Nephron (organoid): ENCODE data around the gene FGFBP3.

Experiments used
- H3K27ac Mint-ChIP-seq, 3 experiments: 2 replicates each; pipeline ENCODE4 v1.8.0; 2020; ENCODE audit warnings: mixed read lengths in 3 of 3, mild to moderate bottlenecking in 2 of 3, moderate library complexity in 1 of 3
- H3K27me3 Mint-ChIP-seq: 2 replicates; pipeline ENCODE4 v1.8.0; 2021; ENCODE audit warnings: low read depth, mild to moderate bottlenecking, moderate library complexity, mixed read lengths
- H3K36me3 Mint-ChIP-seq: 2 replicates; pipeline ENCODE4 v1.8.0; 2020; ENCODE audit warnings: low read depth, mixed read lengths
- H3K4me1 Mint-ChIP-seq: 2 replicates; pipeline ENCODE4 v1.8.0; 2020; ENCODE audit warnings: mixed read lengths
- H3K4me3 Mint-ChIP-seq, 3 experiments: 2 replicates each; pipeline ENCODE4 v1.8.0; 2020; ENCODE audit warnings: mild to moderate bottlenecking in 3 of 3, mixed read lengths in 3 of 3, moderate library complexity in 2 of 3
- H3K9me3 Mint-ChIP-seq: 2 replicates; pipeline ENCODE4 v1.8.0; 2020; ENCODE audit warnings: mixed read lengths
- TF ChIP-seq, protein P1 (sequence below), 3 experiments: fragments of 200-600 bp; sonication (generic); IDR thresholded peaks; one replicate each; pipeline ENCODE4 v1.5.0; 2021; ENCODE audit warnings: antibody characterized with exemption in 3 of 3; ENCODE audit not compliant: unreplicated experiment in 3 of 3

The FGFBP3 gene

DNA sequence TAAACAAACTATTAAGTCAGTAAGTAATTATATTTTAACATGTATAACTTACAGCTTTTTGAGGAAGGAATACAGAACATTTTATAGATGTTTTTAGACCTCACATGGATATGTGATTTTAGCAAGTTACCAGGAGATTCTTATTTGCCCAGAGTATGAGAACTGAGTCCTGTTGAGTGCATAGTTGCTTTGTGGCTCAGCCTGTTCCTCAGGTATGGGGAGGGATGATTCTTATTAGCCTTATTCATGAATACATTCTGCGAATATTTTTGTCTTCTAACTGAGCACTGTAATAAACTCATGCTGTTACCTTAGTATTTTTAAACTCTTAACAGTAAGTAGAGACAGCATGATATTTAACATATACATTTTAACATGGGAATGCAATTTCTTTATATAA, 32.1 kb upstream of the FGFBP3 start:
- Mint-ChIP-seq H3K27ac (no peak overlapping the region), H3K9me3 (no peaks in the 10 kb centered on the region), H3K4me1 (no peaks in the 10 kb centered on the region), H3K27me3 (no peaks in the 10 kb centered on the region), H3K36me3 (peaks cover 55% of the 10 kb centered on the region), H3K4me3 (no peak overlapping the region)
- TF ChIP-seq, protein P1, sequence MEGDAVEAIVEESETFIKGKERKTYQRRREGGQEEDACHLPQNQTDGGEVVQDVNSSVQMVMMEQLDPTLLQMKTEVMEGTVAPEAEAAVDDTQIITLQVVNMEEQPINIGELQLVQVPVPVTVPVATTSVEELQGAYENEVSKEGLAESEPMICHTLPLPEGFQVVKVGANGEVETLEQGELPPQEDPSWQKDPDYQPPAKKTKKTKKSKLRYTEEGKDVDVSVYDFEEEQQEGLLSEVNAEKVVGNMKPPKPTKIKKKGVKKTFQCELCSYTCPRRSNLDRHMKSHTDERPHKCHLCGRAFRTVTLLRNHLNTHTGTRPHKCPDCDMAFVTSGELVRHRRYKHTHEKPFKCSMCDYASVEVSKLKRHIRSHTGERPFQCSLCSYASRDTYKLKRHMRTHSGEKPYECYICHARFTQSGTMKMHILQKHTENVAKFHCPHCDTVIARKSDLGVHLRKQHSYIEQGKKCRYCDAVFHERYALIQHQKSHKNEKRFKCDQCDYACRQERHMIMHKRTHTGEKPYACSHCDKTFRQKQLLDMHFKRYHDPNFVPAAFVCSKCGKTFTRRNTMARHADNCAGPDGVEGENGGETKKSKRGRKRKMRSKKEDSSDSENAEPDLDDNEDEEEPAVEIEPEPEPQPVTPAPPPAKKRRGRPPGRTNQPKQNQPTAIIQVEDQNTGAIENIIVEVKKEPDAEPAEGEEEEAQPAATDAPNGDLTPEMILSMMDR (IDR thresholded peaks at IDR 0.05; ENCODE audit: unreplicated experiment in 3 of 3), result no peak

DNA sequence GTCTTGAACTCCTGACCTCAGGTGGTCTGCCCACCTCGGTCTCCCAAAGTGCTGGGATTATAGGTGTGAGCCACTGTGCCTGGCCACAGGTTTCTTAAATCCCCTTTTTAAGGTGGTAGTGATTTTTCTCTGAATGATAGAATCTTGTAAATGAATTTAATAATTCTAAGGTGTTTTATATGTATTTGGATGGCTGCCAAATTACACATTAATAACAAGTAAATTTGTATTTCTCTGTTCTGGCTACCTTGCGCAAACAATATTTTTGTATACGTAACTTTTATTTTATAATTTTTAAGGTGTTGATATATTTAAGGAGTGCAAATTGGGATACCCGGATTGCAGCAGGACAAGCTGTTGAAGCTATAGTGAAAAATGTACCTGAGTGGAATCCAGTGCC, 30.4 kb upstream of the FGFBP3 start:
- H3K4me1 Mint-ChIP-seq, result no peaks in the 10 kb centered on the region
- no peak overlapping the region for H3K4me3 Mint-ChIP-seq
- H3K9me3 Mint-ChIP-seq, result no peaks in the 10 kb centered on the region
- peaks cover 56% of the 10 kb centered on the region for H3K36me3 Mint-ChIP-seq
- H3K27ac Mint-ChIP-seq, result no peak overlapping the region
- TF ChIP-seq, protein P1 (IDR thresholded peaks at IDR 0.05; ENCODE audit: unreplicated experiment in 3 of 3), result no peak
- H3K27me3 Mint-ChIP-seq, result no peaks in the 10 kb centered on the region

DNA sequence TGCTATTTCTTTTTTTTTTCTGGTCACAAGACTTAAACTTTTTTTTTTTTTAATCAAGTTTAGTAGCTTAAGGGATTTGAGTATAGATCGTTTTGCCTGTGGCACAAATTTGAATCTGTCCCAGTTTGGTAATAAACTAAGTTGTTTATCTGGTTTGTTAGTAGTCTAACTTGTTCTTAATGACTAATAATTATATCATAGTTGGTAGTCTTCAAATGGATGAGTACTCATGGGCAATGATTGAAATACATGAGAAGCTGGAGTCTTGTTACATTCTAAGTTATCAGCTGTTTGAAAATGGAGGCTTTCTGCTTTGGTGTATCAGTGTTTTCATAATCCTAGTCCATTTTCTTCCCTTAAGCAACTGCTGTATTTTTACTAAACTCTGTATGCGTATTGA, 26.6 kb upstream of the FGFBP3 start:
- no peak overlapping the region for H3K4me3 Mint-ChIP-seq
- no peaks in the 10 kb centered on the region for H3K27me3 Mint-ChIP-seq
- peaks cover 60% of the 10 kb centered on the region for H3K36me3 Mint-ChIP-seq
- H3K9me3 Mint-ChIP-seq, result no peaks in the 10 kb centered on the region
- TF ChIP-seq, protein P1 (IDR thresholded peaks at IDR 0.05; ENCODE audit: unreplicated experiment in 3 of 3), result no peak
- H3K4me1 Mint-ChIP-seq, result no peaks in the 10 kb centered on the region
- H3K27ac Mint-ChIP-seq, result no peak overlapping the region

DNA sequence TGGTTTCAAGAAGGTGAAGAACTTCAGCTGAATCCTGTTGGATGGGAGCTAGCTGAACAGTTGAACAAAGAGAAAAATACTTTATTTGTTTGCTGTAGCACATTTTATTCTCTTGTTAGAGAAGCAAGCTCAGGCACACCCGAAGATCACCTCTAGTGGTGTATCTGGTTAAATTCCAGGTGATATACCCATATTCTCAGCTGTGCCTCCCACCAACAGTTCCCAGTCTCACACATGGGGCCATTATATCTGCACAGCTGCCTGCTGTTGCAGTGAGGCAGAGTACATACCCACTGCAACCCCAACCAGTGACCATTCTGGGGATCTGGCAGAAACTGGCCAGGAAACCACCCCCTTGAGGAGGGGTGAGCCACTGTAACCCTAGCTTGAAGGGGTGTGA, 23.5 kb upstream of the FGFBP3 start:
- peaks cover 5% of the 10 kb centered on the region for H3K4me1 Mint-ChIP-seq
- H3K9me3 Mint-ChIP-seq, result no peaks in the 10 kb centered on the region
- H3K36me3 Mint-ChIP-seq, result peaks cover 51% of the 10 kb centered on the region
- no peak overlapping the region for H3K4me3 Mint-ChIP-seq
- TF ChIP-seq, protein P1 (IDR thresholded peaks at IDR 0.05; ENCODE audit: unreplicated experiment in 3 of 3), result no peak
- no peak overlapping the region for H3K27ac Mint-ChIP-seq
- H3K27me3 Mint-ChIP-seq, result no peaks in the 10 kb centered on the region

DNA sequence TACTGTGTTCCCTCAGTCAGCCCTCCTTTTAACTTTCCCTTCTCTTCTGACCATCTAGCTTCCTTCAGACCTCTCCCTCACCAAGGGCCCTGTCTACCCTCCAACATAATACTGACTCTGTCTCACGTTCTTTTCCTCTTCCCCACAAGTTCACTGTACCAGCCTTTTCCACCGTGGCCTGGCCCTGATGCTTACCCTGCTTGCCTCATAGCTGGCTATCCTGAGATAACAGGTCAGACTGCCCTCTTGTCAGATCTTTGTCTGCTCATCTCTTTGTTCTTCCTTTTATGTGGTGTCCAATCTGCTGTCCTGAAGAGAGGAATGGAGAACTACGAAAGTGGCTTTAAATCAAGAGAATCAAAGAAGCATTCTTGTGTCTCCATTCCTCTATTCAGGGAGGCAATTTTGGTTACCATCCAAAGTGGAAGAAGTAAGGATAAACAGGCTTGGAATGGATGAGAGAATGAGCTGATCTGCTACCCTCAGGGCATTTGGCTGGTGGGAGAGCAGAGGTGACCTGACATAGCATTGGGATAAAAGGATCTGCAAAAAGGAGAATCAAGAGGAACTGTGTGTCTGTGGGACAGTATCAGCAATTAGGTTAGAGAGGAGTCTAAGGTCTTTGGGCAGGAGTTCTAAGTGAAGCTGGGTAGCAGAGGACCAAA, 22.4 kb upstream of the FGFBP3 start:
- no peak overlapping the region for H3K4me3 Mint-ChIP-seq
- H3K4me1 Mint-ChIP-seq, result peaks cover 12% of the 10 kb centered on the region
- no peaks in the 10 kb centered on the region for H3K27me3 Mint-ChIP-seq
- H3K9me3 Mint-ChIP-seq, result no peaks in the 10 kb centered on the region
- peaks cover 41% of the 10 kb centered on the region for H3K36me3 Mint-ChIP-seq
- no peak overlapping the region for H3K27ac Mint-ChIP-seq
- TF ChIP-seq, protein P1 (IDR thresholded peaks at IDR 0.05; ENCODE audit: unreplicated experiment in 3 of 3), result no peak

DNA sequence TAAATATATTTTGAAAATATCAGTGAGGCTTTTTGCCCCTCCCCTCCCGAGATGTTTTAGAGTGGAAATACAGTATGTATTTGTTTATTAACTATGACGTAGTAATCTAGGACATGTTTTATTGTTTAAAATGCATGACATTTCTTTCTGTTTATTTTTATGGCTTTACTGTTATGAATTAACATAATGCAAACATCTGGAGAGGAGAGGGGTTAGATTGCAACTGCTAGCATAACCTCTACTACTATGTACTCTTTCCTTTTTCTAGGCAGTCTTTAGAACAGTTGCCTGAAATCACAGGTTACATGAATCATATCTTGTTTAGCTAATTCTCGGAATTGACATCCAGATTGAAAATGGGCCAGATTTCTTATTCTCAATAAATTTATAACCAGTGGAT, 21.7 kb upstream of the FGFBP3 start:
- H3K4me1 Mint-ChIP-seq, result peaks cover 19% of the 10 kb centered on the region
- no peak overlapping the region for H3K27ac Mint-ChIP-seq
- H3K36me3 Mint-ChIP-seq, result peaks cover 39% of the 10 kb centered on the region
- no peak overlapping the region for H3K4me3 Mint-ChIP-seq
- H3K27me3 Mint-ChIP-seq, result no peaks in the 10 kb centered on the region
- H3K9me3 Mint-ChIP-seq, result no peaks in the 10 kb centered on the region
- TF ChIP-seq, protein P1 (IDR thresholded peaks at IDR 0.05; ENCODE audit: unreplicated experiment in 3 of 3), result no peak
